Measurements from ENCODE around the gene SHC2. TPM values are rescaled to one million over a fixed set of nuclear protein-coding genes. Genes with fewer than 3 reads are reported as not detected.

The SHC2 gene
- total and polyA plus RNA-seq, 2 of the 13 experiments (the other 11 are each of a cell fraction or from before 2014, with no cell fraction given), result 9.0 to 18.3 TPM

DNA sequence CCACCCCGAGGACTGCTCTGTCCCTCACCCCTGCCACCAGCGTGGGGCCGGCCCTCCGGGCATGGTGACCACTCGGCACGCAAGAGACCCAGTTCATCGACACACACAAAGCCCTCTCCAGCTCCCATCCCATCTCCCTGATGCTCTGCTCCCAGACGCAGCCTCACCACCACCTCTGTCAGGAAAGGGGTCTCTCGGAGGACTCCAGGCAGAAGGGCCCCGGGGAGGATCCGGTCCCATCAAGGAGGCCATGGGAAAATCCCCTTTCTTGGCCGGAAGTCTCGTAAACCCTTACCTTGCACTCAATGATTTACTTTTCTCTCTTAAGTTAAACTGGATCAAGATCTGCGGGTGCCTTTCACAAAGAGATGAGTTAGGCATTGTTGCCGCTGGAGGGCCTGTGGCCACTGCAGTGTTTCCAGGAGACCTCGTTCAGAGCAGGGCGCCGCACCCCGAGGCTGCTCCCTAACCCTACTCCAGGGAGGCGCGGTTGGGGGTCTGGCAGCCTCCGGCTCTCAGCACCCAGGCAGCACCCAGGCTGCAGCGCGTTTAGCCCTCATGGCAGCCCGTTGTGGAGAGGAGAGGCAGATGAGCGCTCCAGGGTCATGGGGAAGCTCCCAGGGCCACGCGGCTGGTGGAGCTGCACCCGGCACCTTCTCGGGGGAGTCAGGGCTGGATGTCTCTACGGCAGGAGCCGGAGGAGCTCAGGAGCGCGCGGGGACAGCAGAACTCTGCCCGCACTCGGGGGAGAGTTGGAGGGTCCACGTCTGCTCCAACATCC is 82.8 kb downstream of the SHC2 start (continued):
- TF ChIP-seq ATF1 (CRISPR knock-in tag; IDR thresholded peaks at IDR 0.05) (no peak), CBX5 (CRISPR knock-in tag; IDR thresholded peaks at IDR 0.05; ENCODE audit: borderline replicate concordance) (no peak)

DNA sequence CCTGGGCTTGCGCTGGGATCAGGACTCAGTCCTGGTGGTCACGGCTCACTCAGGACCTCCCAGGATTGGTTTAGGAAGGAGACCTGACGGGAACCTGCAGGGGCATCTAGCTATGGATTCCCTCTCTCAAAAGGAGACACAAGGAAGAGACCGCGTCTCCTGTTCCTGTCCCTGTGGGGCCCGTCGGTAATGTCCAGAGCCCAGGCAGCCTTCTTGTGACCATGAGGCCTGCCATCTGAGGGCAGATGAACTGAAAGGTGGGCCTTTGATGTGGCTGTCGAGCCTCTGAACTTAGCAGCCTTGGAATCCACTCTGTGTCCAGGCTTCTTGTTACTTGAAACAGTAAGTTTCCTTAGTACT is 84.7 kb downstream of the SHC2 start:
- WGBS (ENCODE audit: low lambda C conversion rate), result 60% methylated on average over 8 of the region's 8 CpGs
- CTCF ChIA-PET (ENCODE audit: low intra/inter-chr PET ratio, low total read pairs), result no interaction called here

More for the DNA sequence above, 84.7 kb downstream of the SHC2 start:
- TF ChIP-seq MEIS2 (CRISPR knock-in tag; IDR thresholded peaks at IDR 0.05) (no peak), KLF15 (CRISPR knock-in tag; IDR thresholded peaks at IDR 0.05; ENCODE audit: borderline replicate concordance) (no peak), ARNT2 (CRISPR knock-in tag; IDR thresholded peaks at IDR 0.05; ENCODE audit: low read depth) (no peak), HNF4G (IDR thresholded peaks at IDR 0.05; ENCODE audit: borderline replicate concordance, low read depth, low read length) (no peak), HNF4G (CRISPR knock-in tag; IDR thresholded peaks at IDR 0.05; ENCODE audit: borderline replicate concordance, low read depth) (no peak), RNF2 (conservative IDR thresholded peaks at IDR 0.05; ENCODE audit: low read depth) (no peak), PAX8 (CRISPR knock-in tag; IDR thresholded peaks at IDR 0.05; ENCODE audit: borderline replicate concordance) (no peak), MTF1 (CRISPR knock-in tag; IDR thresholded peaks at IDR 0.05) (no peak), ISL2 (CRISPR knock-in tag; IDR thresholded peaks at IDR 0.05) (no peak), MEIS1 (CRISPR knock-in tag; IDR thresholded peaks at IDR 0.05; ENCODE audit: borderline replicate concordance) (no peak)
- TF ChIP-seq, protein P1, sequence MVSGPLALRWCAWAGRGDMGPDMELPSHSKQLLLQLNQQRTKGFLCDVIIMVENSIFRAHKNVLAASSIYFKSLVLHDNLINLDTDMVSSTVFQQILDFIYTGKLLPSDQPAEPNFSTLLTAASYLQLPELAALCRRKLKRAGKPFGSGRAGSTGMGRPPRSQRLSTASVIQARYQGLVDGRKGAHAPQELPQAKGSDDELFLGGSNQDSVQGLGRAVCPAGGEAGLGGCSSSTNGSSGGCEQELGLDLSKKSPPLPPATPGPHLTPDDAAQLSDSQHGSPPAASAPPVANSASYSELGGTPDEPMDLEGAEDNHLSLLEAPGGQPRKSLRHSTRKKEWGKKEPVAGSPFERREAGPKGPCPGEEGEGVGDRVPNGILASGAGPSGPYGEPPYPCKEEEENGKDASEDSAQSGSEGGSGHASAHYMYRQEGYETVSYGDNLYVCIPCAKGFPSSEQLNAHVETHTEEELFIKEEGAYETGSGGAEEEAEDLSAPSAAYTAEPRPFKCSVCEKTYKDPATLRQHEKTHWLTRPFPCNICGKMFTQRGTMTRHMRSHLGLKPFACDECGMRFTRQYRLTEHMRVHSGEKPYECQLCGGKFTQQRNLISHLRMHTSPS (CRISPR knock-in tag; IDR thresholded peaks at IDR 0.05; ENCODE audit: low read depth), result no peak
- TF ChIP-seq, protein P2, sequence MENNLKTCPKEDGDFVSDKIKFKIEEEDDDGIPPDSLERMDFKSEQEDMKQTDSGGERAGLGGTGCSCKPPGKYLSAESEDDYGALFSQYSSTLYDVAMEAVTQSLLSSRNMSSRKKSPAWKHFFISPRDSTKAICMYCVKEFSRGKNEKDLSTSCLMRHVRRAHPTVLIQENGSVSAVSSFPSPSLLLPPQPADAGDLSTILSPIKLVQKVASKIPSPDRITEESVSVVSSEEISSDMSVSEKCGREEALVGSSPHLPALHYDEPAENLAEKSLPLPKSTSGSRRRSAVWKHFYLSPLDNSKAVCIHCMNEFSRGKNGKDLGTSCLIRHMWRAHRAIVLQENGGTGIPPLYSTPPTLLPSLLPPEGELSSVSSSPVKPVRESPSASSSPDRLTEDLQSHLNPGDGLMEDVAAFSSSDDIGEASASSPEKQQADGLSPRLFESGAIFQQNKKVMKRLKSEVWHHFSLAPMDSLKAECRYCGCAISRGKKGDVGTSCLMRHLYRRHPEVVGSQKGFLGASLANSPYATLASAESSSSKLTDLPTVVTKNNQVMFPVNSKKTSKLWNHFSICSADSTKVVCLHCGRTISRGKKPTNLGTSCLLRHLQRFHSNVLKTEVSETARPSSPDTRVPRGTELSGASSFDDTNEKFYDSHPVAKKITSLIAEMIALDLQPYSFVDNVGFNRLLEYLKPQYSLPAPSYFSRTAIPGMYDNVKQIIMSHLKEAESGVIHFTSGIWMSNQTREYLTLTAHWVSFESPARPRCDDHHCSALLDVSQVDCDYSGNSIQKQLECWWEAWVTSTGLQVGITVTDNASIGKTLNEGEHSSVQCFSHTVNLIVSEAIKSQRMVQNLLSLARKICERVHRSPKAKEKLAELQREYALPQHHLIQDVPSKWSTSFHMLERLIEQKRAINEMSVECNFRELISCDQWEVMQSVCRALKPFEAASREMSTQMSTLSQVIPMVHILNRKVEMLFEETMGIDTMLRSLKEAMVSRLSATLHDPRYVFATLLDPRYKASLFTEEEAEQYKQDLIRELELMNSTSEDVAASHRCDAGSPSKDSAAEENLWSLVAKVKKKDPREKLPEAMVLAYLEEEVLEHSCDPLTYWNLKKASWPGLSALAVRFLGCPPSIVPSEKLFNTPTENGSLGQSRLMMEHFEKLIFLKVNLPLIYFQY (CRISPR knock-in tag; IDR thresholded peaks at IDR 0.05; ENCODE audit: borderline replicate concordance), result no peak
- TF ChIP-seq, protein P3, sequence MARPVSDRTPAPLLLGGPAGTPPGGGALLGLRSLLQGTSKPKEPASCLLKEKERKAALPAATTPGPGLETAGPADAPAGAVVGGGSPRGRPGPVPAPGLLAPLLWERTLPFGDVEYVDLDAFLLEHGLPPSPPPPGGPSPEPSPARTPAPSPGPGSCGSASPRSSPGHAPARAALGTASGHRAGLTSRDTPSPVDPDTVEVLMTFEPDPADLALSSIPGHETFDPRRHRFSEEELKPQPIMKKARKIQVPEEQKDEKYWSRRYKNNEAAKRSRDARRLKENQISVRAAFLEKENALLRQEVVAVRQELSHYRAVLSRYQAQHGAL (CRISPR knock-in tag; IDR thresholded peaks at IDR 0.05; ENCODE audit: not compliant biosample characterization), result no peak
- no peak overlapping the region for H2AFZ ChIP-seq (ENCODE audit: low read length)
- ATAC-seq, result no peak
- no peaks in the 10 kb centered on the region for H3K9me3 ChIP-seq (ENCODE audit: low read length)
- no peak overlapping the region for H3K4me2 ChIP-seq (ENCODE audit: low read depth, low read length)
- POLR2A ChIA-PET, result no interaction called here
- H3K27ac ChIP-seq (ENCODE audit: extremely low read length, insufficient read depth, low read length), result no peak overlapping the region
- H3K4me3 ChIP-seq (replicated peaks in 1 of 3; ENCODE audit: insufficient read depth in 1 of 3, low read depth in 2 of 3, low read length in 3 of 3), result no peak overlapping the region
- no TSS peak for BruUV-seq (replicated peaks)
- H3K4me1 ChIP-seq (ENCODE audit: insufficient read depth, low read length), result no peaks in the 10 kb centered on the region
- no peaks in the 10 kb centered on the region for H4K20me1 ChIP-seq (ENCODE audit: insufficient read depth, low read length)
- FAIRE-seq, result no peak
- DNase-seq (ENCODE audit: low spot score), result no peak
- H3K79me2 ChIP-seq (ENCODE audit: insufficient read depth, low read length), result no peaks in the 10 kb centered on the region
- H3K27me3 ChIP-seq (ENCODE audit: control insufficient read depth in 1 of 2, insufficient read depth in 2 of 2, low read length in 2 of 2), result peaks cover 19 to 75% of the 10 kb centered on the region in 2 experiments
- in situ Hi-C loops (cut with HindIII; ENCODE audit: extremely low pct_ligation_motif_present, low pct_unique_long_range_greater_than_20kb) (no loop called here), intact Hi-C loops (cut with micrococcal nuclease; ENCODE audit: unreplicated experiment) (no loop called here)
- H3K36me3 ChIP-seq (replicated peaks in 1 of 2; ENCODE audit: control insufficient read depth in 1 of 2, insufficient read depth in 2 of 2, low read length in 2 of 2), result no peaks in the 10 kb centered on the region
- no peak overlapping the region for H3K9ac ChIP-seq (ENCODE audit: insufficient read depth, low read depth, low read length)
